Measurements from ENCODE around the gene P3R3URF.

Gene P3R3URF

DNA sequence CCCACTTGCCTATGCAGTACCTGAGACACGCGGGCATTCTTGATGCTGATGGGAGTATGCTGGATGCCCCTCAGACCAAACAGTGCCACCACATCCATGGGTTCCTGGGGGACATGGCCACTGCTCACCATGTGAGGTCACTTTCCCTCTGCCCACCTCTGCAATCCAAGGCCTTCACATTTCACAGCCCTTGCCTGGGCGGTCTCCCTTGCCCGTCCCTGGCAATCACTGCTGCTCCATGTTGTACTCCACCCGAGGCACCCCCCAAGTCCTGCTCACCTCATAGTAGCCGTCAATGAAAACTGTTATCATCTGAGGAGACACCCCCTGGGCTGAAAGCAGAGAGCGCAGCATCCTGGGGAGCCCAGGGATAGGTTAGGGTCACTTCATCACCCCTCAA, 17.0 kb upstream of the P3R3URF start:
- no peak for DNase-seq

DNA sequence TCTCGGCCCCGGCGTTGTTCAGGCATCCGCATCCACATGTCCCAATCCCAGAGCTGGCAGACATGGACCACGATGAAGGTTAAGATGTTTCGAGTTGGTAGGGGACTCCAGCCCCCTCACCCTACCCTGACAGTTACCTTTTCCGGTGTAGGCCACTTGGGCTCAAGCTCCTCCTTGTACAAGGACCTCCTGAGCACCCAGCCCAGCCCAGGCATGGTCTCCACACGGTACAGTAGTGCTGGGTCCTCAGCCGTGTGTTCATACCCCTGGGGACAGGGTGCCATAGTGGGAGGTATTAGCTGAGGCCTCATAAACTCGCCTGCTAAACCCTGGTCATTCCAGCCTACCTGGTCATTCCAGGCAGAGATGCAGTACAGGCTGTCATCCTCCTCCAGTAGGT, 15.9 kb upstream of the P3R3URF start:
- DNase-seq, result no peak

- no peak for DNase-seq
These were observed 14.9 kb upstream of the P3R3URF start for GRCh38 chr1:46191033-46191701.

DNA sequence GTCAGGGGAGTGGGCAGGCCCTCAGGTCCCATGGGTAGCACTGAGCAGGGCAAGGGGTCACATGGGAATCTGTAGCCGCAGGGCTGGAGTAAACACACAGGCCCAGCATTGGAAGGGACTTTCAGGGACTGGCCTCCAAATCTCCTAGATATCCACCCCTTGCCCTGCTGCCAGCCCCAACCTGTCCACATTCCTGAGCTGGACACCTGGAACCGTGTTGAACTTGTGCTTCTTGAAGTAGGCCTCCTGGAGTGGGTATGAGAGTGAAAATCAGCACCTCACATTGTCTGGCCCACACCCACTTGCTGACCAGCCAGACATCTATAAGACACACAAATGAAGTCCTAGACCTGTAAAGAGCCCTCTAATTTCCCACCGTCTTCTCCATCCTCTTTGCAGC, 14.3 kb upstream of the P3R3URF start:
- DNase-seq, result no peak

- DNase-seq, result no peak
These were observed 12.2 kb upstream of the P3R3URF start for GRCh38 chr1:46188295-46189030.

- no peak for DNase-seq
These were observed 11.0 kb upstream of the P3R3URF start for GRCh38 chr1:46187106-46187869.

DNA sequence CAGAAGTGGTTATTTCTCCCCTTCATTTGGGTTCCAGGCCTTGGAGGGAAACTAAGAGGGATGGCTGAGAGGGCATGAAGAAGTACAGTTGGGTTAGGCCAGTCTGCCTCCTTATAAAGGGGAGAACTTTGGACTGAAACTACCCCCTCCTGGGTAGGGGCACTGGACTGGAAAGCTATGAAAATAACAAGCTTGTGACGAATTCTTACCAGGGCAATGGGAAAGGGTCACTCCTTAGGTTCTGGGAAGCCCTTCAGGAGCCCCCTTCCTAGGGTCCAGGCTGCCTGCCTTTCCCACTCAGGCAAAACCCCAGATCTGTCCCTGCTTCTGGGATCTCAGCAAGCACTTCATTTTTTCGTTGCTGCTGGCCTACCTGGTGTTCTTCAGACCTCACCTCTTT, 9.8 kb upstream of the P3R3URF start:
- DNase-seq, result no peak

DNA sequence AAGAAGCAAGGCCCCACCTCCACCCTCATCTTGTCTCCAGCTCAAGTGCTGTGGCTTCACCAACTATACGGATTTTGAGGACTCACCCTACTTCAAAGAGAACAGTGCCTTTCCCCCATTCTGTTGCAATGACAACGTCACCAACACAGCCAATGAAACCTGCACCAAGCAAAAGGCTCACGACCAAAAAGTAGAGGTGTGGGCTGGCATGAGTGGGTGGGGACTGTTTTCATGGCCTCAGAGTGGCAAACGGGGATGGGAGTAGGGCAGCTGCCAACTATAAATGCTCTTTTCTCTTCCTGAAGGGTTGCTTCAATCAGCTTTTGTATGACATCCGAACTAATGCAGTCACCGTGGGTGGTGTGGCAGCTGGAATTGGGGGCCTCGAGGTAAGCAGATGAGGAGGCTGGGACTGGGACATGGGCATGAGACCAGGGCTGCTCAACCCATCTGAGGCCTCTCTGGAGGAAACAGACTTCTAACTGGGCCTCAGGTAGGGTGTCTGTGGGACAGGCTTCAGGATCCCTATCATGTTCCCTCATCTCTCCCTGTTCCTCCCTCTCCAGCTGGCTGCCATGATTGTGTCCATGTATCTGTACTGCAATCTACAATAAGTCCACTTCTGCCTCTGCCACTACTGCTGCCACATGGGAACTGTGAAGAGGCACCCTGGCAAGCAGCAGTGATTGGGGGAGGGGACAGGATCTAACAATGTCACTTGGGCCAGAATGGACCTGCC, 8.8 kb upstream of the P3R3URF start:
- DNase-seq, result no peak

GRCh38 chr1:46183926-46184557, 7.8 kb upstream of the P3R3URF start:
- no peak for DNase-seq

DNA sequence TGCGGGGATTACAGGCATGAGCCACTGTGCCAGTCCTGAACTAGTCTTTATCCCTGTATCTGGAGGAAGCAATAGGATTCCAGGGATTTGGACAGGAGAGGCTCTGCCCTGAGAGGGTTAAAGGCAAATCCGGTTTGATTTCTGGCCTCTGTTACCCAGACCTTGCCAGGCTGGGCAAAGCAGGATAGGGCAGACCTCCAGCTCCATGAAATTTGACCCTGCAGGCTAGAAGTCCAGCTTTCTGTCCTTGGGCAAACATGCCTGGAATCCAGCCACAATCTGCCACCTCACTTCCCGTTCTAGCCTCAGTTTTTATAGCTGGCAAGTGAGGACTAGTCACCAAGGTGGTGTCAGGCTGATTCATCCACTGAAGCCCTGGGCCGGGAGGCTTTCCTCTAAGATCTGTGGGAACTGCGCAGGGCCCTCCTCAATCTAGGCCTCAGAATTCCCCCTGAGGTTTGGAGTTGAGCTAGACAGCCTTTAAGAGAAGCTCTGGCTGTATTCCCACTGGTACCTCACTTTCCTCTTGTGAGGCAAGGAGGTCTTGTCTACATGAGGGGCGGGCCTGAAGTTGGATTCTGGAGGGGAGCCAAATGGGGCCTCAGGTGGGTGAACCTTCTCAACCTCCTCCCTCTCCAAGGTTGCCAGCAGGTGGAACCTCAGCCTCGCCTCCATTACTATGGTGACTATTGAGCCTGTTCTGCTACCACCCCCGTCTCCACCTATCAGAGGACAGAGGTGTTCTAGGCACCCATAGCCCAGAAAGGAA, 7.0 kb upstream of the P3R3URF start:
- peak; percentile 99 for DNase-seq

DNA sequence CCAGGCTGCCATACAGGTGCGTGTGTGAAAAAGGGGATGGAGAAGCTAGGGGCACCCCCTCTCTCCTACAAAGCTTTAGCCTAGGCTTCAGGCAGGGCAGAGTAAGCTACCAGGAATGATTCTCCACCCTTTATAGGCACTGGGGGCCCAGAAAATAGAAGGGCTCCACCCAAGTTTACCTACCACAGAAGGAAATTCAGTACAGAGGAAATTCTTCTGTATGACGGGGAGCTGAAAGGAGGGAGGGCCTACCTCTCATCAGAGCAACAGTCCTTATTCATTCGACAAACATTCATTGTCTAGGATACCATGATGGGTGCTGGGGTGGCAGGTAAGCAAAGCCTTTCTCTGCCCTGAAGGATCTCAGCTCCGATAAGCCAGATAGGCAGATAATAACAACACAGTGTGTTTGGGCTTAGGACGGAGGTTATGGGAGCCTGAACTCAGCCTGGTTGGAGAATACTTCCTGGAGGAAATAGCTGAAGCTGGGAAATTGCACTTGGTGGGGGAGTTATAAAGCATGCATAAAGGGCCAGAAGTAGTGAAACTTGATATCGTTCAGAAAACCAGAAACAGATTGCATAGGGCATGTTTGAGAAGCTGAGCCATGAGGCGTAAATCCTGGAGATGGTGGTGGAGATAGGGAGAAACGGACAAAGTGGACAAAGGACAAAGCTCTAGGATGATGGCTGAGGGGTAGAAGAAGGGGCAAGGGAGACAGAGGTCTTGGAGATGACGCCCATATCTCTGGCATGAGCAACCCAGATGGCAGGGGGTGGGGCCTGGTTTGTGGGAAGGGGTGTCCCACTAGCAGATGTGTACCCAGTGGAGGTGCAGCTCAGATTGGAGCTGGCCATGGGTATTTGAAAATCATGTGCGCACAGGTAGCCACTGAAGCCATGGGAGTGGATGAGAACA, 5.3 kb upstream of the P3R3URF start:
- DNase-seq, result no peak

GRCh38 chr1:46180082-46180616, 3.9 kb upstream of the P3R3URF start:
- DNase-seq, result peak; percentile 85

DNA sequence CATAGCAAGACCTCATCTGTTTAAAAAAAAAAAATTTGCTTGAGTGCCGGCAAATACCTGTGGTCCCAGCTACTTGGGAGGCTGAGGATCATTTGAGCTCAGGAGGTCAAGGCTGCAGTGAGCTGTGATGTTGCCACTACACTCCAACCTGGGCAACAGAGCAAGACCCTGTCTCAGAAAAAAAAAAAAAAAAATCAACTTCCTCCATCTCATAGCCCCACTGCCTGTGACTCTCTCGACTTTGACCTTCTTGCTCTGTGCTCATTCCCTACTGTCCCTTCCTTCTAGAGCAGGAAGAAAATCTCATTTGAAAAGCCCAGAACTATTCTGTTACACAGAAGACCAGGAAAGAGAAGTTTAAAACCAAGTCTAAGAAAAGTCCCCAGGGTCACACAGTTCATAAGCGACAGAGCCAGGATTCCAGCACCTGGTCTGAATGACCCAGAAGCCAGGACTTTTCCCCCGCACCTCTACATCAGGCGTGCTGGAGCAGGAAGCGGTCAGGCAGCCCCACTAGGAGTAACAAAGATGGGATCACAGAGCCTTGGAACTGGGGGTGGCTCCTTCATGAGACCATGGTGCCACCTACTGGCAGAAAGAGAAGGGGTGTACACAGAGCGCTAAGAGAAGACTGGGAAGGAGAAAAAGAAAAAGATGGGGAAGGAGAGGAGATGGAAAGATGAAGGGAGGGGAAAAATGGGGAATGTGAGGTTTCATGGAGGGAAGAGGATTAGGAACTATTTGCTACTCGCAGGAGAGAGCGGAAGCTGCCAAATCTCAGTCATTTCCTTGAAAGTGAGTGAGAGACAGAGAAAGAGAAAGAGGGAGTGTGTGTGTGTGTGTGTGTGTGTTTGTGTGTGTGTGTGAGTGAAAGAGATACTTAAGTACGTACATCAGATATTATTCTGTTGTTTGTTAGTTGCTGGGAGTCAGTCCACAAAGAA, 3.1 kb upstream of the P3R3URF start:
- DNase-seq, result peak; percentile 90

- DNase-seq, result no peak
These were observed 1.0 kb downstream of the P3R3URF start for GRCh38 chr1:46175243-46175642.

- no peak for DNase-seq
These were observed 1.6 kb downstream of the P3R3URF start, which contains the start of gene TSPAN1 for GRCh38 chr1:46174448-46175231. Gene TSPAN1, plus strand, starts transcription at chr1:46175087. Its CDS starts 6,021 bp downstream, at chr1:46181108.

- DNase-seq, result no peak
These were observed 2.9 kb downstream of the P3R3URF start for GRCh38 chr1:46173361-46173856.

DNA sequence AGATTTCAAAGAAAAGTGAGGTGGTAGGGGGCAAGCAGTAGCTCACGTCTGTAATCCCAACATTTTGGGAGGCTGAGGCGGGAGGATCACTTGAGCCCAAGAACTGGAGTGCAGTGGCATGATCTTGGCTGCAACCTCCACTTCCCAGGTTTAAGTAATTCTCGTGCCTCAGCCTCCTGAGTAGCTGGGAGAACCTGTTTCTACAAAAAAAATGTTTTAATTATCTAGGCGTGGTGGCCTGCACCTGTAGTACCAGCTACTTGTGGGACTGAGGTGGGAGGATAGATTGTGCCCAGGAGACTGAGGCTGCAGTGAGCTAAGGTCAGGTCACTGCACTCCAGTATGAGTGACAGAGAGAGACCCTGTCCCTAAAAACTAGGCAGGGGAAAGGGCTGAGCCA, 4.0 kb downstream of the P3R3URF start:
- no peak for DNase-seq

- peak; percentile 45 for DNase-seq
These were observed 4.4 kb downstream of the P3R3URF start for GRCh38 chr1:46171871-46172270.

Measured in DMS79 (cell line).